HL-60 (cell line): ENCODE measurements around the gene DNAH10.

Experiments
- POLR2AphosphoS5 ChIP-seq: IDR thresholded peaks from 2 replicates; pipeline ENCODE4 v1.6.1; 2012; ENCODE audit warnings: low read depth
- TF ChIP-seq, protein P1 (sequence below): IDR thresholded peaks from one replicate; pipeline ENCODE4 v1.5.1; 2011; ENCODE audit warnings: low read length, control low read depth, inconsistent platforms; ENCODE audit not compliant: insufficient read depth

DNA sequence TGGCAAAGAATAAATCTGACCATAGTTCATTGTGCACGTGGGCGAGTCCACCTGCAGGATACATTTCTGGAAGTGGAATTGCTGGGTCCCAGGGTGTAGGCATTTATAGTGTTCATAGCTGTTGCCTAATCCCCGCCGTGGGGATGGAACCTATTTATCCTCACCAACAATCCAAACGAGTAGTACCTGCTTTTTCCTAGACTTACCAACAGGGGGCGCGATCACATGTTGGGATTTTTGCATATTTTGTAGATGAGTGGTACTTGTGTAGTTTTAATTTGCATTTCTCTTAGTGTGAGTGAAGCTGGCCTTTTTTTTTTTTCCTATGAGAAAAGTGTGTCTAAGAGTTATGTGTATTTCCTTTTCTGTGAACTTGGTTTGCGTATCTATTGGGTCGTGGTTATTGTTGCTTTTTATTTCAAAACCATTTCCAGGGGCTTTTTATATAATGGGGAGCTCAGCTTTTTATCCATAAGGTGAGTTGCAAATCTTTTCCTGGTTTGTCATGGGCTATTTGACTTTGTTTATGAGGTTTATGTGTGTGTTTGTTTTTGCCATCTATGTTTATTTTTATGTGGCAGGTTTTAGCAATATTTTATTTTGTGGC lies 143.3 kb downstream of the DNAH10 start:
- TF ChIP-seq, protein P1, sequence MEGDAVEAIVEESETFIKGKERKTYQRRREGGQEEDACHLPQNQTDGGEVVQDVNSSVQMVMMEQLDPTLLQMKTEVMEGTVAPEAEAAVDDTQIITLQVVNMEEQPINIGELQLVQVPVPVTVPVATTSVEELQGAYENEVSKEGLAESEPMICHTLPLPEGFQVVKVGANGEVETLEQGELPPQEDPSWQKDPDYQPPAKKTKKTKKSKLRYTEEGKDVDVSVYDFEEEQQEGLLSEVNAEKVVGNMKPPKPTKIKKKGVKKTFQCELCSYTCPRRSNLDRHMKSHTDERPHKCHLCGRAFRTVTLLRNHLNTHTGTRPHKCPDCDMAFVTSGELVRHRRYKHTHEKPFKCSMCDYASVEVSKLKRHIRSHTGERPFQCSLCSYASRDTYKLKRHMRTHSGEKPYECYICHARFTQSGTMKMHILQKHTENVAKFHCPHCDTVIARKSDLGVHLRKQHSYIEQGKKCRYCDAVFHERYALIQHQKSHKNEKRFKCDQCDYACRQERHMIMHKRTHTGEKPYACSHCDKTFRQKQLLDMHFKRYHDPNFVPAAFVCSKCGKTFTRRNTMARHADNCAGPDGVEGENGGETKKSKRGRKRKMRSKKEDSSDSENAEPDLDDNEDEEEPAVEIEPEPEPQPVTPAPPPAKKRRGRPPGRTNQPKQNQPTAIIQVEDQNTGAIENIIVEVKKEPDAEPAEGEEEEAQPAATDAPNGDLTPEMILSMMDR, result peak; percentile 64
- no peak for TF ChIP-seq POLR2AphosphoS5
